Spleen (tissue), 7 donors: Measurements from ENCODE around the gene NTN4.
"Not testable (repeated sequence)": the region's sequence is repeated elsewhere in the genome, so short reads cannot be mapped to it uniquely, and the experiment has no call there.

Source experiments
- CTCF ChIP-seq, 11 experiments: fragments of 200-600 bp in 7 of 11; fragments of 450-650 bp in 4 of 11; sonication (generic) in 4 of 11; IDR thresholded peaks in 8 of 11; conservative IDR thresholded peaks in 3 of 11; 1 replicate in 7 of 11; 2 replicates in 4 of 11; pipeline versions ENCODE4 v1.4.0 to v1.8.0; 2016 to 2021; ENCODE audit warnings: antibody characterized with exemption in 11 of 11, inconsistent platforms in 4 of 11, mild to moderate bottlenecking in 1 of 11
- POLR2A ChIP-seq, 3 donors: fragments of 450-650 bp; IDR thresholded peaks; one replicate each; pipeline ENCODE4 v1.5.1; 2017; ENCODE audit warnings: antibody characterized with exemption in 3 of 3, mild to moderate bottlenecking in 1 of 3
- donor health status: DM: no; HTN: no; CAD: no; lungs with moderate emphysema.
- donor health status: DM: no; HTN: no; CAD: no.
- donor health status: DM: no; HTN: no; CAD: no.

GRCh38 chr12:95775466-95775865 lies 15.1 kb downstream of the NTN4 start:
- not testable (repeated sequence) for TF ChIP-seq CTCF (IDR thresholded peaks at IDR 0.05 in 8 of 11, conservative IDR thresholded peaks at IDR 0.05 in 3 of 11); POLR2A (IDR thresholded peaks at IDR 0.05)
